HFFc6 (cell line): ENCODE results near the gene NSG1. TPM values are rescaled to one million over a fixed set of nuclear protein-coding genes. Genes with fewer than 3 reads are reported as not detected.

ENCODE experiments used
- DNase-seq: peaks from one replicate; pipeline ENCODE4 v3.0.0-alpha.2; 2018
- H3K27ac Mint-ChIP-seq: 2 replicates; pipeline ENCODE4 v1.8.0; 2020; ENCODE audit warnings: mild to moderate bottlenecking, mixed read lengths
- H3K27me3 Mint-ChIP-seq: 2 replicates; pipeline ENCODE4 v1.8.0; 2021; ENCODE audit warnings: mild to moderate bottlenecking, moderate library complexity, mixed read lengths; ENCODE audit not compliant: insufficient read depth
- H3K36me3 Mint-ChIP-seq: 2 replicates; pipeline ENCODE4 v1.8.0; 2021; ENCODE audit warnings: low read depth, mixed read lengths
- H3K4me1 Mint-ChIP-seq: 2 replicates; pipeline ENCODE4 v1.8.0; 2020; ENCODE audit warnings: low read depth, mixed read lengths
- H3K4me3 Mint-ChIP-seq: 2 replicates; pipeline ENCODE4 v1.8.0; 2020; ENCODE audit warnings: mild to moderate bottlenecking, moderate library complexity, mixed read lengths
- H3K9me3 Mint-ChIP-seq: 2 replicates; pipeline ENCODE4 v1.8.0; 2020; ENCODE audit warnings: mild to moderate bottlenecking, mixed read lengths
- CTCF ChIP-seq: fragments of 200-600 bp; sonication (generic); IDR thresholded peaks from 2 replicates; pipeline ENCODE4 v1.5.0; 2021; ENCODE audit warnings: antibody characterized with exemption, mild to moderate bottlenecking
- total RNA-seq, 6 experiments: library from RNA; stranded (reverse); fragmentation: NEBNext Ultra II Directional; extraction: Animal tissue kit (Norgen Biotek cat#: 25700); gene quantifications; 2 replicates in 1 of 6; 3 replicates in 5 of 6; pipeline ENCODE4 v1.2.3, GENCODE V29; 2021

The NSG1 gene
- total RNA-seq, 6 experiments from 2014 or later = 0.13 to 0.14 TPM; not detected in 4

- H3K36me3 Mint-ChIP-seq = peaks cover 24% of the 10 kb centered on the region
- no peak overlapping the region for H3K4me3 Mint-ChIP-seq
Measured at GRCh38 chr4:4425696-4426095, 38.8 kb downstream of the NSG1 start.

GRCh38 chr4:4426511-4427120 is 39.7 kb downstream of the NSG1 start:
- no peak for DNase-seq
- Mint-ChIP-seq H3K4me1 (peaks cover 39% of the 10 kb centered on the region), H3K27ac (no peak overlapping the region), H3K27me3 (peaks cover 5% of the 10 kb centered on the region; the same call in 1 of the 2 replicates), H3K4me3 (no peak overlapping the region), H3K36me3 (peaks cover 17% of the 10 kb centered on the region), H3K9me3 (no peaks in the 10 kb centered on the region)
- no peak for TF ChIP-seq CTCF

More at GRCh38 chr4:4425696-4426095, 38.8 kb downstream of the NSG1 start:
- TF ChIP-seq CTCF = no peak
- Mint-ChIP-seq H3K4me1 (peaks cover 29% of the 10 kb centered on the region), H3K27ac (no peak overlapping the region), H3K27me3 (peaks cover 5% of the 10 kb centered on the region; the same call in 1 of the 2 replicates), H3K9me3 (no peaks in the 10 kb centered on the region)
- DNase-seq = no peak

GRCh38 chr4:4427121-4427870 is 40.4 kb downstream of the NSG1 start:
- peak; percentile 22; the same call in 1 of the 2 replicates for TF ChIP-seq CTCF
- Mint-ChIP-seq H3K4me1 (peaks cover 42% of the 10 kb centered on the region), H3K36me3 (peaks cover 14% of the 10 kb centered on the region), H3K27me3 (peaks cover 5% of the 10 kb centered on the region; the same call in 1 of the 2 replicates), H3K9me3 (no peaks in the 10 kb centered on the region), H3K27ac (no peak overlapping the region), H3K4me3 (no peak overlapping the region)
- DNase-seq = no peak

GRCh38 chr4:4427886-4428285 is 41.0 kb downstream of the NSG1 start:
- H3K27me3 Mint-ChIP-seq = peaks cover 5% of the 10 kb centered on the region; the same call in 1 of the 2 replicates
- no peaks in the 10 kb centered on the region for H3K9me3 Mint-ChIP-seq
- no peak overlapping the region for H3K4me3 Mint-ChIP-seq
- H3K27ac Mint-ChIP-seq = no peak overlapping the region
- H3K4me1 Mint-ChIP-seq = peaks cover 42% of the 10 kb centered on the region
- DNase-seq = no peak
- no peak for TF ChIP-seq CTCF
- peaks cover 15% of the 10 kb centered on the region for H3K36me3 Mint-ChIP-seq

- Mint-ChIP-seq H3K4me1 (peaks cover 42% of the 10 kb centered on the region), H3K27me3 (peaks cover 5% of the 10 kb centered on the region; the same call in 1 of the 2 replicates), H3K9me3 (no peaks in the 10 kb centered on the region), H3K36me3 (peaks cover 25% of the 10 kb centered on the region), H3K27ac (no peak overlapping the region), H3K4me3 (peak overlapping the region; percentile 25; the same call in 1 of the 2 replicates)
- no peak for TF ChIP-seq CTCF
- no peak for DNase-seq
Measured at GRCh38 chr4:4428966-4429875, 42.3 kb downstream of the NSG1 start.
